Hematopoietic multipotent progenitor cell treated with erythropoietin and hydrocortisone succinate and interleukin-3 and kit ligand, for 4 days (in vitro differentiated cells): ENCODE data around the gene LHX5.

Source experiments
- DNase-seq: peaks from one replicate; pipeline ENCODE4 v3.0.0-alpha.2; 2015

Gene LHX5

DNA sequence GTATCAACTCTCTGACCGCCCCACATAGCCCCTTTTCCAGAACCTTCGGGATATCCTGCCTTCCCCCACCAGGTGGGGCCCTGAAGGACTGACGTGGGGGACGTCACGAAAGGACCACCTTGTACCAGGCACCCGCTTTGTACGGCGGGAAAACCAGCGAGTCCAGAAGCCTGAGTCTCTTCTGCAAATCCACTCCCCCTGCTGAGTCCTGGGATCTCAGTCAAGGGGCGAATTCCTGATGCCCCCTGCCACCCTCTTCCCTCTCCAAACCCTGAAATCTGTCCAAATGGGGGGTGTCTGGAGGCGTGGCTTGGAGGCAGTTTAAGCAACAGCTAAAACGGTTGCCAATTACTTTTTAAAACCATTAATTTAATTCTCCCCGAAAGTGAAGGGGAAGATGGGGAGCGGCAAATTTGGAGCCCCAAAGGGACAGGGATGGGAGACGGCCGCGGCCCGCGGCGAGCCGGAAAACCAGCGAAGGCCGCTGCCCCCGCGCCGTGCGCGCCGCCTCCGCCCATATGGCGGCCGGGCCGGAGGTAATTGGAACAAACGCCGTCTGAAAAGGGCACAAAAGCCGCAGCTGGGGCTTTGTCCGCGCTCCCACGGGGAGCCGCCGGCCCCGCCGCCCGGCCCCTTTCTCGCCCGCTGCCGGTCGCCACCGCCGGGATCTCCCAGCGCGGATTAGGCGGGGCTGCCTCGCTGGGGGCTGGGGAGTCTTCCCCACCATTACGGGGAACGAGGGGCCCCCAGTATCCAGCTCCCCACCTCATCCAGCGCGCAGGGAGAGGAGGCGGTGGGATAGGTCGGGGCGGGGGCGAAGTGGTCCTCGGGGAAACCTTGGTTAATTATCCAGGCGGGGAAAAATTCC is 6.6 kb downstream of the LHX5 start:
- no peak for DNase-seq

DNA sequence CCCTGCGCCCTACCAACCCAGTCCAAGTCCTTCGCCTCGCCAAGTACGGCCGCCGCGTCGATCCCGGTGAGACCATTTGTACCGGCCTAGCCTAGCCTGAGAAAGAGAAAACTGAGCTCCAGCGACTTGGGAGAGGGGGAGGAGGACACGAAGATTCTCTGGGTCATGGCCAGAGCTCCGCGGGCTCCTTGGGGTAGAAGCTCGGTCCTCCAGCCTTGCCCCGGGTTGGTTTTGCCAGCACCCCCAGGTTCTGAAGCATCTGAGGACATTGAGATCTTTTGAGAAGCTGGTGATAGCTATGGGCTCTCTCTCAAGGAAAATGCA is 7.3 kb downstream of the LHX5 start:
- DNase-seq, result no peak

DNA sequence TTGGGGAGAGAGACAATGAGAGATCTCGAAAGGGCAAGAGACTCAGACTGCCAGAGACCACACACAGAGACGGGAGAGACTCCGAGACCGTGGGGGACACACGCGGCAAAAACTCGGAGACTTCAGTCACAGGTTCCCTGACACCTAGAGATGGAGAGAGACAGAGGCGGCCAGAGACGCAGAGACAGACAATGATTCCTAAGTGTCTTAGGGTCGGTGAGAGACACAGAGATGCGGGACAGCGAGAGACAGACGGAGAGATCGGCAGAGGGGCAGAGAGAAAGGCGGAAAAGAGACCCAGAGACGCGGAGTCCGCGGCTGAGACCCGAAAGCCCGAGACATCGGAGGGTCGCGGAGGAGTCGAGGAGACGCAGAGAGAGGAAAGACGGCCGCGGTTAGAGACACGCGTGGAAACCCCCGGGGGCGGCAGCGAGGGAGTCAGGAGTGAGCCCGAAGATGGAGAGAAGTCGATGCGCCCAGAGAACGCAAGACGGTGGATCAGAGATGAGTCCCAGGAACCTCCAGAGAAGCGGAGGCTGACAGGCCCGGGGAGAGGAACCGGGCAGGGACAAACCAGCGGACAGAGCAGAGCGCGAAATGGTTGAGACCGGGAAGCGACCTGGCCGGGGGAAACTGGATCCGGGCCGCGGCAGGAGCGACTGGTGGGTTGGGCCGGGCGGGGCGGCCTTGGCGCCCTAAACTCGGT is 7.8 kb downstream of the LHX5 start:
- DNase-seq, result no peak

DNA sequence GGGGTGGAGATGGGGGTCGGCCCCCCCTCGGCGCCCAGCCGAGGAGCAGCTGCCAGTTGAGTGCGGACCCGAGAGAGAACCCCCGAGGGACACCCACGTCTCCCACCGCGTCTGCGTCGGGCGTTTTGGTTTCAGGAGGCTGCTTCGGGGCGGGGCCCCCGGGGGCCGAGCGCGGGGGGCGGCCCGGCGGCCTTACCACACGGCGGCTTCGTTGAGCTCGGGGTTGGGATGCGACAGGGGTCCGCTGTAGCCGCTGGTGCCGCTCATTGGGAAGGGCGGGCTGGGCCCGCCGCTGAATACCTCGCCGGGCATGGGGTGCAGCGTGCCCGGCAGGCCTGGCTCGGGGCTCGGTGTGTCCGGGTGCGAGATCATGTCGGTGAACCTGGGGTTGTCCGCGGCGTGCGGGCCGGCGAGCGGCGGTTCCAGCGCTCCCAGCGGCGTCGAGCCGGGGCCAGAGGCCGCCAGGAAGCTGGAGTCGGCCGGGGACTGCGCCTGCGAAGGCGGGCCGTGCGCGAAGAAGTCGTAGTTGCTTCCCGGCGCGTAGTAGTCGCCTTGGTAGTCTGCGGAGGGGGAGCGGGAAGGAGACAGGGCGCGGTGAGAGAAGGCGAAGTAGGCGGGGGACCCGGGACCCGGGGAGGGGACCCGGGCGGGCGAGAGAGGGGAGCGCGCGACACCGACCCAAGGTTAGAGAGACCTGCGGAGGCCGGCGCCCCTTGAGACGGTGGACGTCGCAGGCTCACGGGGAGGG is 8.5 kb downstream of the LHX5 start:
- DNase-seq, result no peak

DNA sequence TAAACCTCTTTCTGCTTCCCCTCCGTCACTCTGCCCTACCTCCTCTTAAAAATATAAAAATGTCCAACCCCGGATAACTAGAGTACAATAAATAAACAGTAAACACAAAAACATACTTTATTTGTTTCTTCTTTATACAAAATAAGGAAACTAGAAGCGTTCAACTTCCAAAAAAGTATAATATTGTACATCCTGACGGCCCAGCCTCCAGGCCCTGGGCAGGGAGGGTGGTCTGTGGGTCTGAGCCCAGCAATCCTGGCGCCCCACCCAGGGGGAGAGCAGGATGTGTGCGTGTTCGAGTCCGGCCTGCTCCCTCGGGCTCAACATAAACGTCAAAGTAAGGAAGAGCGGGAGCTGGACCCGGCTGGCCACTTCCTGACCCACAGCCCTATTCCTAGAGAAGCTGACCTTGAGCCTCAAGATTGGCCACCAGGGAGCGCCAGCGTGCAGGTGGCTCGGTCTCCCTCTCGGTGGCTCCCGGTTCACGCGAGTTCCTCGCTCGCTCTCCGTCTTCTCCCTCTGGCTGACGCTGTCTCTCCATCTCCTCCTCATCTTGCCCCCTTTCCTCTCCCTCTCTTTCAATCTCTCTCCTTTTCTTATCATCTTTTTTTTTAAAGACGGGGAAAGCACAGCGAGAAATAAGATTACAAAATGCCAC is 9.4 kb downstream of the LHX5 start:
- DNase-seq, result peak; percentile 83

DNA sequence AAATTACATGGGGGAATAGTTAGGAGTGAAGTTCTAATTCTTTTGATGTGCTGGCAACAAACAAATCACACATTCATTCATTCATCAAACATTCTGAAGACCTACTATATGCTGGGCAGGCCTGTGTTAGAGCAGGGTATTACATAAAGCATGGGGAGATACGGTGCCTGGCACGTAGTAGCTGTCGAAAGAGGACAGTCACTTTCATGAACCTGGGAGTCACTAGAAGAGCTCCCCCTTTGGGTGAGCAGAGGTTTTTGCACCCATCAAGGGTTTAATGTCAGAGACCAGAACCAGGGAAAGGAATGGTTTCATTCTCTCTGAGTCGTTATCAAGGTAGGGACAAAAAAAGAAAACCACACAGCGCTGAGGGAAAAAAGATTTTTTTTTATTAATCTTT is 10.0 kb downstream of the LHX5 start:
- DNase-seq, result peak; percentile 75

DNA sequence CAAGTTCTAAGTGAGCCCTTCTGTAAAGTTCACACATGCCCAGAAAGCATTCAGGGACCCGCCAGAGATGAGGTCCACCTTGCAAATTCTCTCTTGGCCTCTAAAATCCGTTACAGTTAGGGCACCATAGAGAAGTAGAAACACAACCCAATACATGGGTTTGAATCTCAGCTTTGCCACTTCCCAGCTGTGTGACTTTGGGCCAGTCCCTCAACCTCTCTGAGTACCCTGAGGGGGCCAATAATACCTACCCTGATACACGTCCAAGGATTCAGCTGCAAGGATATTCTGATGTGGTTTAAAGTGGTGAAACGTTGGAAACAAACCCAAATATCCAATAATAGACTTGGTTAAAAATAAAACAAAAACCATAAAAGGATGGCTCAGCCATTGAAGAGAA is 11.7 kb downstream of the LHX5 start:
- no peak for DNase-seq

DNA sequence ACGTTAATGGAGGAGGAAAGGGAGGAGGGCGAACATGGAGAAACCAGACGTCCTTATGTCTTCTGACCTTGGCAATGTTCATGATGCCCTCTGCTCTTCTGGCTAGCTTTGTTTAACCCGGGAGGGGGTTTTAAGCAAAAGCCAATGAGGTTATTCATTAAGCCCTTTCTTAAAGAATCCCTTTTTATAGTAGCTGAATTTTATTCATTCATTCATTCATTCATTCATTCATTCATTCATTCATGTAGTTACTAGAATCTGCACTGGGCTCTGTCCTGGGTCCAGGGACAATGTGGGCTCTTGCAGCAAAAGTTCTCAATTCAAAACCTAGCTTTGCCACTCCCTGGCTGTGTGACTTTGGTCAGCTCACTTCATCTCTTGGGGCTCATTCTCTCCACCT is 14.0 kb downstream of the LHX5 start:
- no peak for DNase-seq

DNA sequence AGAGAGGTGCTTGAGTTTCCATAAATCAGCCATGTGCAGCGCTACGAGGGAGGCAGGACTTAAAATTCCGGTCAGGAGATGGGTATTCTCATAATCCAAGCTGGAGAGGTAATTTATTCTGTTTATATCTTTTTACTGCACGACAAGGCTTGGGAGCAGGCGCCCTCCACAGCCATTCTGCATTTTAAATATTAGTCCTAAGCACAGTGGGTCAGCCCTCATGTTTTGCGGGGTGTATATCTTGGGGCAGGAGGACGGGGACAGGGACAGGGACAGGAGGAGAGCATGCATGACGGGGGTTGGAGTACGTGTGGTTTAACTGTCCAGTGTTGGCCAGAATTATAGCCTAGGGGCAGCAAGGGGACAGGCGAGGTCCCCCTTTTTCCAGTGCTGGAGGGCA is 14.5 kb downstream of the LHX5 start:
- DNase-seq, result no peak

DNA sequence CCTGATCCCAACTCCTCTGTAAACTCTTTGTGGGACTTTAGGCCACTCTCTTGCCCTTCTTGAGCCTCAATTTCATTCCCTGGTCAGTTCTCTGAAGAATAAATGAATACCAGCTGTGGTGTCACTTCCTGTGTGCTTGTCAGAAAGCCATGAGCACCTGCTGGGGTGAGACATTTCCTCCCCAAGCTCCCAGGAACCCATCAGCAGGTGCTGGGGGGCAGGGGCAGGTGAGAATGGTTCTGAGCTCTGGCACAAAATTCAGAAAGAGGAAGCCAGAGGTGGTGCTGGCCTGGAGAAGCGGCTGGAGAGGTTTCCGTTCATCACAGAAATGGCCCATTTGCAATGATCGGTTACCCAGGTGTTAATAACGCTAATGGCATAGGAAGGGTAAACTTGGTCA is 14.9 kb downstream of the LHX5 start:
- DNase-seq, result no peak

DNA sequence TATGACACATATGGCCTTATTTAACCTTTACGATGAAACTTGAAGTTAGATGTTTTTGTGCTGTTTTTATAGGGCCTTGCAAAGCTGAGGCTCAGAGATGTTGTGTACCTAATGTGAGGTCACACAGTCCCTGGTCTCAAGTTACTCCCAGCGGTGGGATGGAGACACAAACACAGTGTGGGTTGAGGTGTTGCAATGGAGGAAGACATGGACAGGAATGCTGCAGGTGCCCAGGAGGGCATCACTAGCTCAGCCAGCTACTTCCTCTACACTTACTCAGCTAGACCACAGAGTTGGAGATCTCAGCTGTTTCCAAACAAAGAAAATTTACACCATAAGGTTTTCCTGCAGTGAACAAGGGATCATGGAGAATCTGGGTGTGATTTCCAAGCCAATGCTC is 15.5 kb downstream of the LHX5 start:
- DNase-seq, result no peak

DNA sequence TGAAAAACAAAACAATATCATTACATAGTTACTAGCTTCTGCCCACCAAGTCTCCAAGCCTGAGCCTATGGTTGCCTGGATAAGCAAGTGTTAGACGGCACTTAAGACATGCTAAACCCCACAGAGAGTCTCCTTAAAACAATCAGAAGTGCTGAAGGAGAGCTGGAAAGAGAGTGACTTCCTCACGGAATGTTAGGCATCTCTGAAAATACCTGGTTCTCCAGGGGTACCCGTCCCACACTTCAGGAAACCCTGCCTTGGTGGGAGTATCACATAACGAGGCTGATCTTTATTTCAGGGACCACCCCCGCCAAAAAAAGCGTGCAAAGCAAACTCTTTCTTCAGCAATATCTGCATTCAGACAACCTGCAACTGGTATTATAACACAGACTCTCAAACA is 18.3 kb downstream of the LHX5 start:
- DNase-seq, result no peak

DNA sequence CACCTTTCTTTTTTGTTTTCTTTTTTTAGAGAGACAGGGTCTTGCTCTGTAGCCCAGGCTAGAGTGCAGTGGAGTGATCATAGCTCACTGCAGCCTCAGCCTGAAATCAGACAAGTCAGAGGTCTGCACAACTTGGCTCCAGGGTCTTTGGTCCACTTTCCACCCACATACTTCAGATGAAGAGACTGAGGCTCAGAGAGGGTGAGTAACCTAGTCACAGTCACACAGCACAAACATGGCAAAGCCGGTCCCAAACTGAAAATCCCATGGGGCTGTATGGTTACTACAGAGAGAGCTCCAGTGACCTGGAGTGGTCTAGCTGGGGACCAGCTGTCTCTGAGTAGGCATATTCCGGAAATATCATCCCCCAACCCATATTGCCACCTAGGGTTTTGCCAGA is 19.2 kb downstream of the LHX5 start:
- DNase-seq, result no peak

DNA sequence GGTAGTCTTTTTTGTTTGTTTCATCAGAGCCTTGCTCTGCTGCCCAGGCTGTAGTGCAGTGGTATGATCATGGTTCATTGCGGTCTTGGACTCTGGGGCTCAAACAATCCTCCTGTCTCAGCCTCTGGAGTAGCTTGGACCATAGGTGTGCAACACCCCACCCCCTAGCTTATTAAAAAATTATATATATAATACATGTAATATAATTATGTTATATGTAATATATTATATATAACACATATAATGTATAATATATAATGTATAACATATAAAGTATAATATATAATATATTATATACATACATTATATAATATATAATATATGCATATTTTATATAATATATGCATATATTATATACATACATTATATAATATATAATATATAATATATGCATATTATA is 21.8 kb downstream of the LHX5 start:
- no peak for DNase-seq

DNA sequence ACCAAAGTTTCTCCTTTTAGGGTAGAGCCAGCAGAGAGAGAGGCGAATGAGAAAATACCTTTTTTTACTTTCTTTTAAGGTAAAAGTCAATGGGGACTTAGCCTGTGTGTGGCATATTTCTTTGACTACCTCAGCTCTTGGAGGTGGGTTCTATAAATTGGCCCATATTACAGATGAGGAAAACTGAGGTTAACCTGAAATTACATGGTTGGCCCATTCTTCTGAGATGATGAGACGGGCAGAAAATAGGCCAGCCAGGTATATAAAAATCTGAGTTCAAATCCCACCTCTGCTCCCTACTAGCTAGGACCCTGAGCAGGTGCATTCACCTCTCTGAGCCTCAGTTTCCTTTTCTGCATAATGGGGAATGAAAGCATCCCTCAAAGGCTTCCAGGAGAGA is 22.4 kb downstream of the LHX5 start:
- no peak for DNase-seq

DNA sequence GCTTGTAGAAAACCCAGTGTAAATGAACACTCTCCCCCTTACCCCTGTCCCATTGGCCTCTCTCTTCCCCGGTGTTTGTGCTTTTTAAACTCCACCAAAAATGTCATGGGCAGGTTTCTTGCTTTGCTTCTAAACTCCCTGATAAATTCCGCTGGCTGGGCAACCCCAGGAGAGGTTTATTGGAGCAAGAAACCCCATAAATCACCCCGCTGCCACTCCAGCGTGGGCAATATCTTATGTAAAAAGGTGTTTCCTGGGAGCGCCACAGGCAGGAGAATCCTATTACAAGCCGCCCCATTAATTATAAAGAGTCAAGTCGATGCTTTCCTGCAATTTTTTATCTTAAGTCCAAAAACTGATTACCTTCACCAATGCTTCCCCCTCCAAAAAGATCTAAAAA is 22.8 kb downstream of the LHX5 start:
- DNase-seq, result no peak

DNA sequence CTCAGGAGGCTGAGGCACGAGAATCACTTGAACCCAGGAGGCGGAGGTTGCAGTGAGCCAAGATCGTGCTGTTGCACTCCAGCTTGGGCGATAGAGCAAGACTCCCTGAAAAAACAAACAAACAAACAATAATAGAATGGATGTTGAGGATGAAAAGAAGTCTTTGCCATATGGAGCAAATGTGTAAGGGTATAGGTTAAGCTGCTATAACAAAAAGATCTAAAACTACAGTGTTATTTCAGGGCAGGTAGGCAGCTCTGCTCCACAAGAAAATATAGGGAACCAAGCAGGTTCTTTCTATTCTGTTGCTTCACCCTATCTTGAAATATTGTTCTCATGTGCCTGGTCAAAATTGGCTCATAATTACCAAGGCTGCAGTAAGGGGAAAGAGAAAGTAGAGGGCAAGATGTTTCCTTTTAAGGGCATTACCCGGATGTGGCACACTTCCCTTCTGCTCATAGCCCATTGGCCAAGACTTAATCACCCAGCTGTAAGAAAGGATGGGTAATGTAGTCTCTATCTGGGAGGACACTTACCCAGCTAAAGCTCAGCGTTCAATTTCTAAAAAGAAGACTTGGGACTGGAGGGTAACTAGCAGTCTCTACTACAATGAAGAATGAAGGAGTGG is 26.0 kb downstream of the LHX5 start:
- DNase-seq, result peak; percentile 66

DNA sequence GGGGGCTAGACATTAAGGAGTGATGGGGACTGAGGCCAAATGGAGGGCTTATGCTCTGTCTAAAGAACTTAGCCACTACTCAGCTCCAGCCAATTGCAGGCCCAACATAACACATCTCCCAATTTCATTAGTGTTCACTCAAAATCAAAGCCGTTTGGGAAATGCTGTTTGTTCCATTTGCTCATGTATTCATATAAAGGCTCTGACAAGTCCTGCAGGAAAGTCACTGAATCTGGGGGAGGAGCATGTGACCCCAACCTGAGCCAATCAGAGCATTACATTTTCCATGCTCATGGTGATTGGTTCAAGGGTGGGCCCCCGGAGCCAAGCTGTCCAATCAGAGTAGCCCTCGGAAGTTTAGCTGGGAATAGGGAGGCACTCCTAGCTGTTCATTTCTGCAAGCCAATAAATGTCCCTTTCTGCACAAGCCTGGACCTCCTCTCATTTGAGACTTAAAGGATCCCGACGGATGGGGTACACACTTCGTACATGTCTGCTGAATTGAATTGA is 28.6 kb downstream of the LHX5 start:
- no peak for DNase-seq

DNA sequence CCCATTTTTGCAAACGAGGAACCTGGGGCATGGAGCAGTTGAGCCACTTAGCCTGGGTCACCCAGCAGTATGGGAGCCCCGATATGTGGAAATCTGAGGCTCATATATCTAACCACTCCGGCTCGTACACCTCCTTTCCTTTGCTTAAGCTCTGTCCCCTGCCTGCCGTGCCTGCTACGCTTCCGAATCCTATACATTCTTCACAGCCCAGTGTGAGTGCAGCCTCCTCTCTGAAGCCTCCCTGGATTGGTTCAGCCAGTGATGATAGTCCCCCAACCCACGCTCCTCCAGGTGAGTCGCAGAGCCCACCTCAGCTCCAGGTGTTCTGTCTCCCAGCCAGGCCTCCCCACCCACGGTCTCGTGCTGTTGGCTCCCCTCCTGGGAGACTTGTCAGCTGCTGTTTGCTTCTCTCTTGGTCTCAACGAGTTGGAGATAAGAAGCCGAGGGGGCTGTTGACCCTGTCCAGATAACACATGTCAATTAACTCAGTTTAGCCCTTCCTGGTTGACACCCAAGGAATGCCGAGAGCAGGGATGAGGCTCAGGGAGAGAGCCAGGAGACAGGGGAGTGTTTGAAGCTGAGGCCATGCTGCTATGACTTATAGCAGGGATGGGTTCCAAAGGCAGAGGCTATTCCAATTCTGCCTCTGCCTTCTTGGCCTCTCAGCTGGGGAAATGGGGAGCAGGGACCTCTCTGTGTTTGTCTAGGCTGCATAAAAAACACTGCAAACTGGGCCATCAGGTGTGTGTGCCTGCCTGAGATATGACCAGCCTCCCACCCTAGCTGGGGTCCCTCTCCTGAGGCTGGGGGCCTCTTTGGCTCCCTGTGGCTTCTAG is 30.5 kb downstream of the LHX5 start:
- no peak for DNase-seq

DNA sequence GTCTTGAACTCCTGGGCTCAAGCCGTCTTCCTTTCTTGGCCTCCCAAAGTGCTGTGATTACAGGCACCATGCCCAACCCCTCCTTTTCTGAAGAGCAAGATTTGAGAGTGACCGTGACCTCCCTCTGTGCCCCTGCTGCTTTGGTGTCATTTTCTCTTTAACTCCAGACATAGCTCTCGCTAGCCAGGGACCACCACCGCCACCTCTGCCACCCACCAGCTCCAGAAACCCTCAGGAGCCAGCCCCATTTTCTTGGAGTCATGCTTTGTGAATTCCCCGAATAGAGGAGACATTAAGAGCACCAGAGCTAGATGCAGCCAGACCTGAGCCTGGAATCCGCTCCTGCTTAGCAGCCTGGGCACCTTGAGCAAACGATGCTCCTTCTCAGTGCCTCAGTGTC is 31.3 kb downstream of the LHX5 start:
- no peak for DNase-seq

DNA sequence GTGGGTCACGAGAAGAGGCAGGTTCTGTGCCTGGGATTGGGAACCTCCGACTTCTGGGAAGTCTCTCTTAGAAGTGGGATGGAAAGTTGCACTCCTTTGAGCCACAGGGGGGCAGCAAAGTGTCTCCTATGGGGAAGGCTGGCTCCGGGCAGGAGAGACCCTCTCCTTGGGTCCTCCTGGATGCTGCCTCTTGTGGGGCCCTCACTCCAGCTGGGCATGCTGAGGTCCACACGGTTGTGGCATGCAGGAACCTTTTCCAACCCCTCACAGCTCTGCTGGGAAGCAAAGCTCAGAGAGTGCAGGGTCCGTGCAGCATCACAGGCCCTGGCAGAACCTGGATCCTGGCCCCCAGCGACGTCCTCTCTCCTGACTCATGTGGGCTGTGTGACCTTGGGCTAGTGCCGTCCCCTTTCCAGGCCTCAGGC is 32.1 kb downstream of the LHX5 start:
- peak; percentile 53 for DNase-seq

DNA sequence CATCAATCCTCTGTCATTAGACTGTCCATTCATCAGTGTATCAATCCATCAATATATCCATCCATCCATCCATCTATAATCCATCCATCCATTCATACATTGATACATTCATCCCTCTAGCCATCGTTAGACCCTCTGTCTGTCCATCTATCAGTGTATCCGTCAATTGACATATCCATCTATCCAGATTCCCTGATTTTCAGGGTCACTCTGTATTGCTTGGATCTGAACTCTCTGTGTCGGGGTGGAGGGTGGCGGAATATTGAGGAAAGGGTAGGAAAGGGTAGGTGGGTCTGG is 32.4 kb downstream of the LHX5 start:
- no peak for DNase-seq
